ENCODE measurements around the gene ATMIN. TPM values are rescaled to one million over a fixed set of nuclear protein-coding genes. Genes with fewer than 3 reads are reported as not detected.

Gene ATMIN
- total RNA-seq, 1 experiment from 2014 or later, result 66.6 TPM

DNA sequence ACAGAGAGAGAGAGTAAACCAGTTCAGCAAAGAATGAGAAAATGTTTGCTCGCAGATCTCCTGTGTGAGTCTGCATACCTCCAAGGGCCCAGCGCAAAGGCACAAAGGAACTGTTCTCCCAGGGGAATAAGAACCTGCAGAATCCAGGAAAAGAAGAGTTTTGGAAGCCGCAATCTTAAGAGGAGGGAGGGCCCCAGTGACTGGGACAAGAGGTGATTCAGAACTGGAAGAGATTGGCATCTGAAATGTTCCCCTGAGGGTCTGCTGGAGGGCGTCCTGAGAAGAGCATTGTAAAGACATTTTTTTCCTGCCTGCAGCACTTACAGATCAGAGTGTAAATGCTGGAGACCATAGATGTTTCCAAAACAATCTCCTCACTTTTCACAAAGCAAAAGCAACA lies 6.1 kb downstream of the ATMIN start:
- H3K27ac ChIP-seq (ENCODE audit: insufficient read length, low read depth, low read length), result no peak overlapping the region
- no peak overlapping the region for H3K56ac ChIP-seq (ENCODE audit: insufficient read length, low read depth, low read length)
- no peak overlapping the region for H3K14ac ChIP-seq (ENCODE audit: insufficient read depth, low read length)
- H3K23me2 ChIP-seq (ENCODE audit: insufficient read length, low read depth, low read length, poor library complexity, severe bottlenecking), result peaks cover 4% of the 10 kb centered on the region
- H3K9me3 ChIP-seq (ENCODE audit: control insufficient read depth, low read depth, low read length), result no peaks in the 10 kb centered on the region
- WGBS (ENCODE audit: extremely low coverage, insufficient read length, low lambda C conversion rate), result no CpG with 5 or more reads among the region's 4 CpGs
- 0 out of 2 replicates have a peak, but pooled peaks cover 5% of the 10 kb centered on the region for H3K4me1 ChIP-seq (ENCODE audit: insufficient read depth, low read length)
- no peak overlapping the region for H4K5ac ChIP-seq (ENCODE audit: insufficient read length, low read depth, low read length)
- H3K9ac ChIP-seq (ENCODE audit: extremely low read depth, insufficient read length, low read length), result no peak overlapping the region
- no peak overlapping the region for H3K23ac ChIP-seq (ENCODE audit: insufficient read length, low read depth, low read length)
- no peak overlapping the region for H3K18ac ChIP-seq (ENCODE audit: insufficient read length, low read depth, low read length)
- DNase-seq, result no peak
- H4K20me1 ChIP-seq (ENCODE audit: control insufficient read depth, insufficient read depth, insufficient read length), result no peaks in the 10 kb centered on the region
- H2BK5ac ChIP-seq (ENCODE audit: insufficient read length, low read length), result no peak overlapping the region
- H4K91ac ChIP-seq (ENCODE audit: insufficient read length, low read depth, low read length), result no peak overlapping the region
- no peak for TF ChIP-seq CTCF (conservative IDR thresholded peaks at IDR 0.05)
- H2BK120ac ChIP-seq (ENCODE audit: low read depth, low read length, poor library complexity, severe bottlenecking), result no peak overlapping the region
- no peak overlapping the region for H3K4me2 ChIP-seq (ENCODE audit: insufficient read depth, insufficient read length, low read length)
- H3T11ph ChIP-seq (ENCODE audit: low read length), result no peak overlapping the region
- no peak overlapping the region for H2AFZ ChIP-seq (ENCODE audit: low read length)
- Mint-ChIP-seq H3K36me3 (ENCODE audit: insufficient read depth in 1 of 3, low read depth in 3 of 3) (peaks cover 38 to 73% (median 73%) of the 10 kb centered on the region in 3 experiments; a peak in 6 of 7 replicates), H3K4me3 (no peak overlapping the region), H3K4me1 (peaks cover 12 to 15% of the 10 kb centered on the region in 2 experiments), H3K9me3 (no peaks in the 10 kb centered on the region), H3K27ac (peak overlapping the region in 1 of 3 experiments; percentile 60; a peak in 1 of 7 replicates), H3K27me3 (ENCODE audit: low read depth) (no peaks in the 10 kb centered on the region)
- peaks cover 6% of the 10 kb centered on the region; the same call in 1 of the 2 replicates for H3K79me2 ChIP-seq (ENCODE audit: insufficient read depth, low read length)
- no peaks in the 10 kb centered on the region for H3K27me3 ChIP-seq (ENCODE audit: insufficient read depth, low read length)
- peaks cover 3% of the 10 kb centered on the region for H3K79me1 ChIP-seq (ENCODE audit: insufficient read depth, low read depth, low read length, poor library complexity, severe bottlenecking)
- H2AK5ac ChIP-seq (ENCODE audit: insufficient read length, low read length), result no peak overlapping the region
- no peak overlapping the region for H2BK20ac ChIP-seq (ENCODE audit: low read depth, low read length, poor library complexity, severe bottlenecking)
- H2BK12ac ChIP-seq (ENCODE audit: insufficient read length, low read depth, low read length), result no peak overlapping the region
- no peak overlapping the region for H4K8ac ChIP-seq (replicated peaks; ENCODE audit: insufficient read length, low read depth, low read length)
- H2BK15ac ChIP-seq (ENCODE audit: low read depth, low read length), result no peak overlapping the region
- no peak overlapping the region for H3K4ac ChIP-seq (ENCODE audit: low read depth, low read length)

Measured in H9 (cell line).